ENCODE data around the gene AATF. TPM values are rescaled to one million over a fixed set of nuclear protein-coding genes. Genes with fewer than 3 reads are reported as not detected.

Gene AATF
- polyA plus RNA-seq, 3 donors: 24.3 to 57.9 (median 41.1) TPM

- intact Hi-C loops (cut with micrococcal nuclease): no loop called here
- Mint-ChIP-seq H3K4me1 (peaks cover 11% of the 10 kb centered on the region), H3K27me3 (ENCODE audit: low read depth in 3 of 3) (peaks cover 0 to 2% (median 0%) of the 10 kb centered on the region in 3 donors), H3K4me3 (no peak overlapping the region), H3K36me3 (peaks cover 43 to 59% of the 10 kb centered on the region in 2 donors), H3K27ac (no peak overlapping the region), H3K9me3 (peaks cover 0 to 4% (median 0%) of the 10 kb centered on the region in 7 donors)
- no peak for DNase-seq
- Histone ChIP-seq H3K9ac (ENCODE audit: insufficient read depth, low read length, poor library complexity, severe bottlenecking) (no peak overlapping the region), H3K27ac (ENCODE audit: low read depth in 1 of 2, low read length in 2 of 2) (no peak overlapping the region), H3K27me3 (ENCODE audit: control insufficient read depth in 2 of 2, insufficient read depth in 2 of 2, low read length in 2 of 2) (no peaks in the 10 kb centered on the region), H2AFZ (ENCODE audit: insufficient read depth, low read depth, low read length, poor library complexity, severe bottlenecking) (no peak overlapping the region), H3K4me3 (replicated peaks in 1 of 3; ENCODE audit: low read depth in 2 of 3, low read length in 3 of 3) (no peak overlapping the region), H3K4me1 (ENCODE audit: control insufficient read depth in 1 of 2, insufficient read depth in 2 of 2, low read length in 2 of 2) (no peaks in the 10 kb centered on the region), H3K9me3 (replicated peaks in 1 of 2; ENCODE audit: control insufficient read depth in 1 of 2, insufficient read depth in 1 of 2, low read length in 2 of 2) (no peaks in the 10 kb centered on the region), H3K79me2 (ENCODE audit: insufficient read depth, low read length) (peaks cover 53% of the 10 kb centered on the region), H3K36me3 (replicated peaks in 1 of 2; ENCODE audit: control insufficient read depth in 1 of 2, insufficient read depth in 2 of 2, low read length in 2 of 2) (peaks cover 0 to 47% of the 10 kb centered on the region in 2 donors), H3K4me2 (replicated peaks; ENCODE audit: extremely low read depth, low read length, poor library complexity, severe bottlenecking) (no peak overlapping the region), H4K20me1 (ENCODE audit: insufficient read depth, low read length) (peaks cover 89% of the 10 kb centered on the region)
- WGBS (ENCODE audit: insufficient coverage): no CpG with 5 or more reads among the region's 4 CpGs
- TF ChIP-seq CTCF (IDR thresholded peaks at IDR 0.05): no peak
These were observed 30.8 kb downstream of the AATF start for GRCh38 chr17:36979565-36979941.

GRCh38 chr17:36980280-36980761 is 31.6 kb downstream of the AATF start:
- Histone ChIP-seq H3K27ac (ENCODE audit: low read depth in 1 of 2, low read length in 2 of 2) (no peak overlapping the region), H4K20me1 (ENCODE audit: insufficient read depth, low read length) (peaks cover 89% of the 10 kb centered on the region), H3K4me3 (replicated peaks in 1 of 3; ENCODE audit: low read depth in 2 of 3, low read length in 3 of 3) (no peak overlapping the region), H3K4me1 (ENCODE audit: control insufficient read depth in 1 of 2, insufficient read depth in 2 of 2, low read length in 2 of 2) (no peaks in the 10 kb centered on the region), H3K4me2 (replicated peaks; ENCODE audit: extremely low read depth, low read length, poor library complexity, severe bottlenecking) (no peak overlapping the region), H3K9me3 (replicated peaks in 1 of 2; ENCODE audit: control insufficient read depth in 1 of 2, insufficient read depth in 1 of 2, low read length in 2 of 2) (no peaks in the 10 kb centered on the region), H3K79me2 (ENCODE audit: insufficient read depth, low read length) (peaks cover 50% of the 10 kb centered on the region), H3K27me3 (ENCODE audit: control insufficient read depth in 2 of 2, insufficient read depth in 2 of 2, low read length in 2 of 2) (no peaks in the 10 kb centered on the region), H2AFZ (ENCODE audit: insufficient read depth, low read depth, low read length, poor library complexity, severe bottlenecking) (no peak overlapping the region), H3K9ac (ENCODE audit: insufficient read depth, low read length, poor library complexity, severe bottlenecking) (no peak overlapping the region), H3K36me3 (replicated peaks in 1 of 2; ENCODE audit: control insufficient read depth in 1 of 2, insufficient read depth in 2 of 2, low read length in 2 of 2) (peaks cover 4 to 53% of the 10 kb centered on the region in 2 donors)
- no peak for DNase-seq
- WGBS (ENCODE audit: insufficient coverage): no CpG with 5 or more reads among the region's 2 CpGs
- TF ChIP-seq CTCF (IDR thresholded peaks at IDR 0.05): no peak
- peaks cover 0 to 2% (median 0%) of the 10 kb centered on the region in 3 donors for H3K27me3 Mint-ChIP-seq (ENCODE audit: low read depth in 3 of 3)
- peaks cover 38 to 60% of the 10 kb centered on the region in 2 donors for H3K36me3 Mint-ChIP-seq
- intact Hi-C loops (cut with micrococcal nuclease): no loop called here
- H3K27ac Mint-ChIP-seq: no peak overlapping the region
- H3K4me3 Mint-ChIP-seq: no peak overlapping the region
- peaks cover 11% of the 10 kb centered on the region for H3K4me1 Mint-ChIP-seq
- H3K9me3 Mint-ChIP-seq: peaks cover 0 to 4% (median 0%) of the 10 kb centered on the region in 7 donors
